ENCODE measurements around the gene RNH1.

The RNH1 gene

DNA sequence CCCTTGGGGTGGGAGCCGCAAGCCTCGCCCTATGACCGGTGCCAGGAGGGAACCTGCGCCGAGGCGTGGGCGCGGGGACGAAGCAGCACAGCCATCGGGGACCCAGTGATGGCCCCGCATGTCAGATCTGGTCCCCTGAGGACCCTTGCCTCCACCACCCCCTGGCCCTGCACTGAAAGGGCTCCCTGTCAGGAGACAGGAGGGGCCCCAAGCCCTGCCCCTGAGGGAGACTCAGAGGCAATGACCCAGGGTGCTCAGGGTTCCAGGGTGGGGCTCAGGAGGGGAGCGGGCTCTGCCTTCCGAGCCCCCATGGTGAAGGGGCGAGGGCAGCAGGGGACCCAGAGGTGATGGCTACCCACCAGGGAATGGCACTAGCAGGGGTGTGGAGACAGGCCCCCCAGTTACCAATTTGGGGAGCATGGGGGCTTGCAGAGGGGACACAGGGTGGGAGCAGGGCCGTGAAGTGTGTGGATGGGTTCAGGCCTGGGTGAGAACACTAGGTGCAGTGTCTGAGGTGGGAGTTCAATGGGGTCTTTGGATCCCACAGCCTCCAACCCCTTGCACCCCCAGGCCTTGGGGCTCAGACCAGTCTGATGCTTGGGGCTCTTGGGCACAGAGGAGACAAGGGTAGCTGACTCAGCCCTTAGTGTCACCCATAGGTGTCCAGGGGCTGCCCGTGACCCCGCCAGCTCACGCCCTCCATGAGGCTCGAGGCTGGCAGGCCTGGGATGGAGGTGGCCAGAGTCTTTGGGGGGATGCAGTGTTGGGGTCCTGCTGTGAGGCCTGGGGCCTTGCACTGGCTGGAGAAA, 30.8 kb upstream of the RNH1 start:
- no peak for DNase-seq (ENCODE audit: low read depth)

DNA sequence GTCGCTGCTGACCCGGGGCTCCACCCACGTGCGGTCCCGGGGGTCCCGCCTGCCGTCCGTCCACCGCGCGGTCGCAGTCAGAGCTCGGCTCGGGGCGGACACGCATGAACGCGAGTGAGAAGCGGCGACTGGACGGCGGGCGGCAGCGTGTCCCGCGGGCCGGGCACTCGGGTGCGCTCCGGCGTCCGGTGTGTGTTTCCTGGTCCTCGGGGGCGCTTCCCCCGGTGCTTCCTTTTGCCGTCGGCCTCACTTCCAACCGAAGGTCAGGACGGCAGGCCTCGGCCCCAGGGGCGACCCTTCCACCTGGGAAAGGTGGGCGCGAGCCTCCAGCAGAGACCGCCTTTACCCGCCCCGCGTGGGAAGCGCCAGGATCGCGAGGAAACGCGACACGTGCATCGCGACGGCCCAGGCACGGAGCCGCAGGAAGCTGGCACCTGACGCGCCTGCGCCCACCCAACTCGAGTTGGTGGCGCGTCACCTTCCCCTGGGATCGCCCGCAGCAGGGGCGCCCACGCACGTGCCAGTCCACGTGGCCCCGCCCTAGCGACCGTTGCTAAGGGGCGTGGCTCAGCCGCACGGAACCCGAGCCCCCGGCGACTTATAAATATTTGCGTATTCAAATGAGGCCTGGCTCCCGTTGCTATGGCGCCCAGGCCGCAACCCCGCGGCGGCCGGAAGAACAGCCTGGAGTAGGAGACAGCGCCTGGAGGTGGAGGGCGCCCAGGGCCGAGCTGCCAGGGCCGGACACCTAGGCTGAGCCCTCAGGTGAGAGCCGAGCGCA, 30.0 kb upstream of the RNH1 start, which contains the start of gene LRRC56:
Gene LRRC56 (plus strand): TSS at position 687 of the 781 bp plus-strand sequence. CDS start 3,158 bp downstream, outside the sequence.
- peak; percentile 90 for DNase-seq (ENCODE audit: low read depth)

DNA sequence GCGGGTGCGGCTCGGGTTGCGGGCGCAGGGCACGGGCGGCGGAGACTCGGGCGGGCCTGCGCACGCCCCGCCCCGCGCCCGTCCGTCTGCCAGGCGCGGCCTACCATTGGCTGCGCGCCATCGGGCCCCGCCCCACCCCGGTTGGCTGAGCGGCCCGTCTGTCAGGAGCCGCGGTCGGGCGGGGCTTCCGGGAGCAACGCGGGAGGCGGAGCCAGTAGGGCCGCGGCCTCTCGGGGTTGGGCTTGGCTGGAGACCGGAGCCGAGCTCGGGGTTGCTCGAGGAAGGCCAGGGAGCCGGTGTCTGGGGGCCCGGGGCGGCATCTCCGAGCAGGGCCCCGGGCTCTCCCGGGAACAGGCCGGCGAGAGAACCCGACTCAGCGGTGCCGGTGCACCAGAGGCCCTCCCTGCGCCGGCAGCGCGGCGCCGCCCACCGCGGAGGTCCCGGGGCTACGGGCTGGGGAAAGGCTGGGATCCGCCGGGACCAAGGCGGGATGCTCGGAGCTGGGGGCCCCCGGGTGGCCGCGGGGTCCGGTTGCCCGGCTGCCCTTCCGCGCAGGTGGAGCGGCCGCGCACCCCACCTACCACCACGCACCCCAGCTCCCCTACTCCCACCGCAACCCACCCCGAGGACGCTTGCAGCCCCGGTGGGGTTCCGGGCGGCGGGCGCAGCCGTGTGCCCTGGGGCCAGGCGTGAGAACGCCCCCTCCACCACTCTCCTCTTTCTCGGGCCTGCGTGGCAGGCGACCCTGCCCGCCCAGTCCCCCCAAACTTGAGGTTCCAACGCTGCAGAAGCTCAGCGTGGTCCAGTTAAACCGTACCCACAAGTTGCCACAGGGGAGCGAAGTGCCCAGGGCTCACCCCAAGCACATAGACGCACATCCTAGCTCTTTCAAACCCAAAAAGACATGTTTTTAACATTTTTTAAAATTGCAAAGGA, 28.7 kb upstream of the RNH1 start, which contains the start of gene HRAS:
Gene HRAS (minus strand): TSS at position 58 of the 936 bp plus-strand sequence.
- DNase-seq (ENCODE audit: low read depth) = peak; percentile 95

GRCh38 chr11:535210-535518, 28.1 kb upstream of the RNH1 start:
- DNase-seq (ENCODE audit: low read depth) = no peak

- no peak for DNase-seq (ENCODE audit: low read depth)
Measured at GRCh38 chr11:534396-535209, 27.6 kb upstream of the RNH1 start.

GRCh38 chr11:533586-534395, 26.7 kb upstream of the RNH1 start:
- DNase-seq (ENCODE audit: low read depth) = peak; percentile 49

GRCh38 chr11:532986-533585, 26.0 kb upstream of the RNH1 start:
- DNase-seq (ENCODE audit: low read depth) = peak; percentile 40

- DNase-seq (ENCODE audit: low read depth) = peak; percentile 40
Measured at GRCh38 chr11:532527-532985, 25.5 kb upstream of the RNH1 start.

GRCh38 chr11:531919-532526, 25.0 kb upstream of the RNH1 start:
- DNase-seq (ENCODE audit: low read depth) = peak; percentile 56

- no peak for DNase-seq (ENCODE audit: low read depth)
Measured at GRCh38 chr11:530960-531831, 24.2 kb upstream of the RNH1 start.

DNA sequence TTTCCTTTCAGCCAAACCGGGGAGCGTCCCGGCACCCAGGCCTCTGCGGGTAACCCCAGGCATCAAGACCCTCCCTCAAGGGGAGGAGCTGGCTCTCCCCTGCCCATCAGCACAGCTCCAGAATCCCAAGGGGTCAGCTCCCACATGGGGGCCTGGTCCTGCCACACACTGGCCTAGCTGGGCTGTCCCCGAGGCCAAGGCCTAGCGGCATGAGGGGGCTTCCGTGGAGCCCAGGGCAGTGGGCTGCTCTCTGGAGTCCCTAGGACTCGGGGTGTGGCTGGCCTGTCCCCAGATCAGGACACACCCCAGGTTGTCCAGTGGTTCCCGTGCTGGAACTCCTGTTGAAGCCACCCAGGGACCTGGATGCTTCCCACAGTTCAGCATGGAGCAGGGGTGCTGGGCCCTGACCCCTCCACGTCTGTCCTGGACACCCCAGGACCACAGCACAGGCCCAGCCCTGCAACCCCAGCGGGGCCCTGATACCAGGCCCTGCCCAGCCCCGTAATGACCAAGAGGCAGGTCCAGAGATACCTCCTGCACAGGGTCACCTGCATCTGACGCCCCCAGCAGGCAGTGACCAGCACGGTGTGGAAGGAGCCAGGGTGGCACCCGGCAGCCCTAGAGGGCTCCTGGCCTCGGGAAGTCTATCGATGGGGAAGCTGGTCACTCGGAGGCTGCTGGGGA, 22.8 kb upstream of the RNH1 start:
- no peak for DNase-seq (ENCODE audit: low read depth)

DNA sequence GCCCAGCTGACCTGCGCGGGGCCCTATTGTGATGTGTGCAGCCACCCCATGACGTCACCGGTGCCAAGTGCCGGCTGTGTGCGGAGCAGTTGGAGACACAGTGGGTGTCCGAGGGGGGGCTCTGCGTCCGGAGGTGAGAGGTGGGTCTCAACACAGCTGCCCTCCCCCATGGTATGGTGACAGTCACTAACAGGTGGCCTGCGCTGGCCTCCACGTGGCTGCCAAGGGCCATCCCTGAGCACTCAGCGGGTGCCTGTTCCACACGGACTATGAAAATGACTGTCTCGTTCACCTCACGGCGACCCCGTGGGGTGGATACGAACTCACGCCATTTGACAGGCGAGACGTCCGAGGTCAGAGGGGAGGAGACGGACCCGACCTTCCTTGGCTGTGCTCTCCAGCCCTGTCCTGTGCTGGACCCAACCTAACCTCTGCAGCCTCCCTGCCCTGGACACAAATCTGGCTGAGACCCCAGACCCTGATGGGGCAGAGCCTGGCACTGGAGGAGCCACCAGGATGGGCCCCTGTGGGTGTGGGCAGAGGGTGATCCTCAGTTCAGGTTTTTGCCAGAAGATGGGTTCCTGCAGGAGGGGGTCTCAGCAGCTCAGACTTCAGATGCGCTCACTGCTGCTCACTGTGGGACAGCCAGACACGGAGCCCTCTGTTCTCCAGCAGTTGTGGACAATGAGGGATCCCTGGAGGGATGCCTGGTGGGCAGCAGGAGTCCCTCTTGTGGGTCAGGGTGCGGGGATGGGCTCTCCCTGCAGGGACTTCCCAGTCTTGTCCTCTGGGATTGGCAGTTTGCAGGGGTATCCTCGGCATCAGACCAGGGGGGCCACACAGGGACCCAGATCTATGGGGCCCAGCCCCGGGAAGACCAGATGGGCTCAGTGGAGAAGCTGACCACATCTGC, 22.0 kb upstream of the RNH1 start:
- DNase-seq (ENCODE audit: low read depth) = no peak

DNA sequence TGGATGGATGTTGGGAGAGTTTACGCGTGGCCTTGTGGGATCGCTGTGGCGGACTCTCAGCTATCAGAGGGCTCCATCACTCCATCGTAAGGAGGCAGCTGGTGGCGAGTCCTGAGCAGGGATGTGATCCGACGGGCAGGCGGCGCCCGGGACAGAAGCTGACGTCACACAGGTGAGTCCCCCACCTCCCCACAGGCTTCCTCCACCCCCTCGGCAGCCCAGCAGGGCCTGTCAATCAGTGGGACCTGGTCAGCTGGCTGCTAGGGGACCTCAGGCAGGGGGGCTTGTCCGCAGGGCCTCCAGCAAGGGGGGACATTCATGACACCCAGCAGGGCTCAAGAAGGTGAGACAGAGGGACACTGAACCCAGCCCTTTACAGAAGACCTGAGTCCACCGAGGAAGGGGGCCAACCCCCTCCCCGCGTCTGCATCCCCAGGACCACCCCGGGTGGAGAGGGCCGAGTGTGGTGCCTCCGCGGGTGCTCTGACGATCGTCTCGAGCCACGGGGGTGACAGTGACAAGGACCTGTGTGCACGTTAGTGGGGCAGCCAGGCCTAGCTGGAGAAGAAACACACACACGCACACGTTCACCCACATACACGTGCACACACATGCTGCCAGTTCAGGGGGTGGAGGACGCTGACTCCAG, 21.2 kb upstream of the RNH1 start:
- no peak for DNase-seq (ENCODE audit: low read depth)

- no peak for DNase-seq (ENCODE audit: low read depth)
Measured at GRCh38 chr11:526192-526591, 19.1 kb upstream of the RNH1 start.

- DNase-seq (ENCODE audit: low read depth) = peak; percentile 24
Measured at GRCh38 chr11:521177-521688, 14.2 kb upstream of the RNH1 start.
